ENCODE results near the gene MAN1C1.
"Not testable (repeated sequence)": the region's sequence is repeated elsewhere in the genome, so short reads cannot be mapped to it uniquely, and the experiment has no call there.

The MAN1C1 gene

GRCh38 chr1:25698252-25698651 is 81.7 kb downstream of the MAN1C1 start:
- no peak for DNase-seq (ENCODE audit: low spot score)

- DNase-seq (ENCODE audit: low spot score) = not testable (repeated sequence)
Observed at GRCh38 chr1:25699059-25699458, 82.5 kb downstream of the MAN1C1 start.

- no peak for DNase-seq (ENCODE audit: low spot score)
Observed at GRCh38 chr1:25699500-25700143, 83.0 kb downstream of the MAN1C1 start.

GRCh38 chr1:25700144-25700523 is 83.5 kb downstream of the MAN1C1 start:
- no peak for DNase-seq (ENCODE audit: low spot score)

GRCh38 chr1:25700626-25701025 is 84.0 kb downstream of the MAN1C1 start:
- DNase-seq (ENCODE audit: low spot score) = no peak

- no peak for DNase-seq (ENCODE audit: low spot score)
Observed at GRCh38 chr1:25701030-25701785, 84.6 kb downstream of the MAN1C1 start.

- no peak for DNase-seq (ENCODE audit: low spot score)
Observed at GRCh38 chr1:25702101-25702775, 85.6 kb downstream of the MAN1C1 start.

GRCh38 chr1:25703041-25703440 is 86.5 kb downstream of the MAN1C1 start:
- no peak for DNase-seq (ENCODE audit: low spot score)

GRCh38 chr1:25703671-25704266 is 87.2 kb downstream of the MAN1C1 start:
- no peak for DNase-seq (ENCODE audit: low spot score)

- no peak for DNase-seq (ENCODE audit: low spot score)
Observed at GRCh38 chr1:25704267-25704691, 87.7 kb downstream of the MAN1C1 start.

GRCh38 chr1:25705699-25706098 is 89.1 kb downstream of the MAN1C1 start:
- DNase-seq (ENCODE audit: low spot score) = no peak

GRCh38 chr1:25706146-25707089 is 89.8 kb downstream of the MAN1C1 start:
- DNase-seq (ENCODE audit: low spot score) = no peak

- DNase-seq (ENCODE audit: low spot score) = no peak
Observed at GRCh38 chr1:25707280-25708016, 90.9 kb downstream of the MAN1C1 start.

GRCh38 chr1:25710583-25711347 is 94.2 kb downstream of the MAN1C1 start:
- DNase-seq (ENCODE audit: low spot score) = no peak

GRCh38 chr1:25711555-25712298 is 95.1 kb downstream of the MAN1C1 start:
- no peak for DNase-seq (ENCODE audit: low spot score)

GRCh38 chr1:25712299-25712970 is 95.8 kb downstream of the MAN1C1 start:
- no peak for DNase-seq (ENCODE audit: low spot score)

GRCh38 chr1:25713961-25714360 is 97.4 kb downstream of the MAN1C1 start:
- no peak for DNase-seq (ENCODE audit: low spot score)

- no peak for DNase-seq (ENCODE audit: low spot score)
Observed at GRCh38 chr1:25714372-25714931, 97.9 kb downstream of the MAN1C1 start.

Data from HuH-7.5 (cell line).